WI38 (cell line): ENCODE results near the gene SNX9.
"Not testable (repeated sequence)": the region's sequence is repeated elsewhere in the genome, so short reads cannot be mapped to it uniquely, and the experiment has no call there.

Experiments used
- H3K4me3 ChIP-seq: 2 replicates; pipeline ENCODE4 v1.5.1; 2011; ENCODE audit warnings: low read depth, mild to moderate bottlenecking, control low read depth, low read length
- CTCF ChIP-seq: IDR thresholded peaks from 2 replicates; pipeline ENCODE4 v1.5.1; 2012; ENCODE audit warnings: low read depth, mild to moderate bottlenecking, control low read depth, low read length

SNX9 gene

GRCh38 chr6:157842212-157842611 lies 19.2 kb downstream of the SNX9 start:
- no peak overlapping the region for H3K4me3 ChIP-seq
- no peak for TF ChIP-seq CTCF

GRCh38 chr6:157844196-157844595 lies 21.1 kb downstream of the SNX9 start:
- not testable (repeated sequence) for H3K4me3 ChIP-seq

GRCh38 chr6:157845493-157846259 lies 22.6 kb downstream of the SNX9 start:
- H3K4me3 ChIP-seq: no peak overlapping the region

GRCh38 chr6:157847846-157848245 lies 24.8 kb downstream of the SNX9 start:
- no peak overlapping the region for H3K4me3 ChIP-seq
- no peak for TF ChIP-seq CTCF

More at GRCh38 chr6:157845493-157846259, 22.6 kb downstream of the SNX9 start:
- TF ChIP-seq CTCF: no peak

- TF ChIP-seq CTCF: no peak
- H3K4me3 ChIP-seq: no peak overlapping the region
These were observed 25.6 kb downstream of the SNX9 start for GRCh38 chr6:157848693-157849092.

- TF ChIP-seq CTCF: no peak
- no peak overlapping the region for H3K4me3 ChIP-seq
These were observed 26.4 kb downstream of the SNX9 start for GRCh38 chr6:157849288-157850017.

GRCh38 chr6:157850030-157850429 lies 27.0 kb downstream of the SNX9 start:
- no peak overlapping the region for H3K4me3 ChIP-seq
- no peak for TF ChIP-seq CTCF
